Endodermal cell (in vitro differentiated cells): Measurements from ENCODE around the gene PDP2. TPM values are rescaled to one million over a fixed set of nuclear protein-coding genes. Genes with fewer than 3 reads are reported as not detected.
A peak's percentile ranks its signal among the peaks of the same experiment; 100 is the strongest.

Experiments used
- DNase-seq: peaks from one replicate; pipeline ENCODE4 v3.0.0-alpha.2; 2017
- H3K27ac ChIP-seq: 2 replicates; pipeline ENCODE4 v1.5.1; 2013; ENCODE audit warnings: mild to moderate bottlenecking, low read depth, low read length, moderate library complexity
- H3K27me3 ChIP-seq: 2 replicates; pipeline ENCODE4 v1.6.1; 2013; ENCODE audit warnings: mild to moderate bottlenecking, low read length, moderate library complexity; ENCODE audit not compliant: insufficient read depth, control insufficient read depth, poor library complexity, severe bottlenecking
- H3K36me3 ChIP-seq: 2 replicates; pipeline ENCODE4 v1.7.0; 2013; ENCODE audit warnings: mild to moderate bottlenecking, low read length, moderate library complexity; ENCODE audit not compliant: control insufficient read depth, insufficient read depth
- H3K4me1 ChIP-seq: one replicate; pipeline ENCODE4 v1.7.0; 2013; ENCODE audit warnings: low read length; ENCODE audit not compliant: control insufficient read depth, insufficient read depth
- H3K4me3 ChIP-seq: 2 replicates; pipeline ENCODE4 v1.5.1; 2013; ENCODE audit warnings: mild to moderate bottlenecking, low read length, moderate library complexity
- H3K9ac ChIP-seq: 2 replicates; pipeline ENCODE4 v1.6.1; 2013; ENCODE audit warnings: mild to moderate bottlenecking, low read length, moderate library complexity; ENCODE audit not compliant: poor library complexity, severe bottlenecking; ENCODE audit errors: extremely low read depth
- H3K9me3 ChIP-seq: 2 replicates; pipeline ENCODE4 v1.6.1; 2013; ENCODE audit warnings: mild to moderate bottlenecking, low read length, moderate library complexity; ENCODE audit not compliant: control insufficient read depth
- H3K27ac Mint-ChIP-seq: 2 replicates; pipeline ENCODE4 v1.8.0; 2020; ENCODE audit warnings: mixed read lengths
- H3K27me3 Mint-ChIP-seq: 2 replicates; pipeline ENCODE4 v1.8.0; 2021; ENCODE audit warnings: mild to moderate bottlenecking, mixed read lengths; ENCODE audit not compliant: insufficient read depth
- H3K36me3 Mint-ChIP-seq: 2 replicates; pipeline ENCODE4 v1.8.0; 2020; ENCODE audit warnings: low read depth, mixed read lengths
- H3K4me1 Mint-ChIP-seq: 2 replicates; pipeline ENCODE4 v1.8.0; 2020; ENCODE audit warnings: mixed read lengths
- H3K4me3 Mint-ChIP-seq: 2 replicates; pipeline ENCODE4 v1.8.0; 2020; ENCODE audit warnings: mild to moderate bottlenecking, moderate library complexity, mixed read lengths
- H3K9me3 Mint-ChIP-seq: 2 replicates; pipeline ENCODE4 v1.8.0; 2020; ENCODE audit warnings: mild to moderate bottlenecking, mixed read lengths
- WGBS, 2 experiments: methylation state at CpG; one replicate each; pipeline versions ENCODE4 v1.1.5 to v1.1.7; 2013; ENCODE audit warnings: missing lambda C conversion rate in 2 of 2, mixed read lengths in 1 of 2; ENCODE audit not compliant: insufficient coverage in 1 of 2, insufficient read length in 1 of 2; 5-methylcytosine and 5-hydroxymethylcytosine counted together
- total RNA-seq, 2 donors: library from RNA; stranded (reverse); fragmentation: NEBNext Ultra II Directional in 1 of 2; extraction: Animal tissue kit (Norgen Biotek cat#: 25700) in 1 of 2; gene quantifications; 2 replicates in 1 of 2; 3 replicates in 1 of 2; pipeline ENCODE4 v1.2.1, GENCODE V29; 2021
- TF ChIP-seq, protein P1 (sequence below): fragments of 200-600 bp; sonication (generic); conservative IDR thresholded peaks from 2 replicates; pipeline ENCODE4 v1.5.0; 2021; ENCODE audit warnings: antibody characterized with exemption, mild to moderate bottlenecking

The PDP2 gene
- total RNA-seq, 2 donors from 2014 or later = 23.1 to 31.5 TPM

DNA sequence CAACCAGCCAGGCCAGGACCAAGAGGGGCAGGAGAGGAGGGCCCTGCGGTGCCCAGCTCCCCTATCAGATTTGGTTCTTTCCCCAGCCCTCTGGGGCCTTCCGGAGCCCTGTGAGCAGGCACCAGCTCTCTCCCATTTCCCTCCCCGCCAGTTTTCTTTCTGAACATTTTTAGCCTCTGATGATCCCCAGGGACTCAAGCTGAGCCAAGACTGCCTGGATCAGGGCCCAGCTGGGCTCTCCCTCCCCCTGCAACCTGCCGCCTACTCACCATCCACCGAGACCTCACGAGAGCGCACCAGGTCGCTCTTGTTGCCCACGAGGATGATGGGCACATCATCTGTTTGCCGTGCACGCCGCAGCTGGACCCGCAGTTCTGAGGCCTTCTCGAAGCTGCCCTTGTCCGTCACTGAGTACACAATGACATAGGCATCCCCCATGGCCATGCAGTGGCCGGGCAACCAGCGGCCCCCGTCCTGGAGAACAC, 43.0 kb downstream of the PDP2 start:
- Histone ChIP-seq H3K4me1 (no peaks in the 10 kb centered on the region), H3K36me3 (no peaks in the 10 kb centered on the region), H3K9ac (no peak overlapping the region), H3K9me3 (no peaks in the 10 kb centered on the region), H3K27ac (no peak overlapping the region), H3K4me3 (no peak overlapping the region), H3K27me3 (peaks cover 67% of the 10 kb centered on the region)
- WGBS, 2 experiments = 87 to 91% methylated on average over 10 to 18 of the region's 18 CpGs
- TF ChIP-seq, protein P1, sequence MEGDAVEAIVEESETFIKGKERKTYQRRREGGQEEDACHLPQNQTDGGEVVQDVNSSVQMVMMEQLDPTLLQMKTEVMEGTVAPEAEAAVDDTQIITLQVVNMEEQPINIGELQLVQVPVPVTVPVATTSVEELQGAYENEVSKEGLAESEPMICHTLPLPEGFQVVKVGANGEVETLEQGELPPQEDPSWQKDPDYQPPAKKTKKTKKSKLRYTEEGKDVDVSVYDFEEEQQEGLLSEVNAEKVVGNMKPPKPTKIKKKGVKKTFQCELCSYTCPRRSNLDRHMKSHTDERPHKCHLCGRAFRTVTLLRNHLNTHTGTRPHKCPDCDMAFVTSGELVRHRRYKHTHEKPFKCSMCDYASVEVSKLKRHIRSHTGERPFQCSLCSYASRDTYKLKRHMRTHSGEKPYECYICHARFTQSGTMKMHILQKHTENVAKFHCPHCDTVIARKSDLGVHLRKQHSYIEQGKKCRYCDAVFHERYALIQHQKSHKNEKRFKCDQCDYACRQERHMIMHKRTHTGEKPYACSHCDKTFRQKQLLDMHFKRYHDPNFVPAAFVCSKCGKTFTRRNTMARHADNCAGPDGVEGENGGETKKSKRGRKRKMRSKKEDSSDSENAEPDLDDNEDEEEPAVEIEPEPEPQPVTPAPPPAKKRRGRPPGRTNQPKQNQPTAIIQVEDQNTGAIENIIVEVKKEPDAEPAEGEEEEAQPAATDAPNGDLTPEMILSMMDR = no peak
- Mint-ChIP-seq H3K4me1 (no peaks in the 10 kb centered on the region), H3K36me3 (no peaks in the 10 kb centered on the region), H3K4me3 (no peak overlapping the region), H3K27ac (no peak overlapping the region), H3K9me3 (no peaks in the 10 kb centered on the region), H3K27me3 (peaks cover 77% of the 10 kb centered on the region)
- DNase-seq = no peak

- Mint-ChIP-seq H3K4me1 (no peaks in the 10 kb centered on the region), H3K27me3 (peaks cover 77% of the 10 kb centered on the region), H3K4me3 (no peak overlapping the region), H3K36me3 (no peaks in the 10 kb centered on the region), H3K27ac (no peak overlapping the region), H3K9me3 (no peaks in the 10 kb centered on the region)
- 94 to 95% methylated on average over 3 of the region's 3 CpGs for WGBS, 2 experiments
- no peak overlapping the region for H3K27ac ChIP-seq
- DNase-seq = no peak
- H3K4me1 ChIP-seq = no peaks in the 10 kb centered on the region
- no peak overlapping the region for H3K9ac ChIP-seq
- H3K4me3 ChIP-seq = no peak overlapping the region
- TF ChIP-seq, protein P1 = no peak
- no peaks in the 10 kb centered on the region for H3K36me3 ChIP-seq
- H3K27me3 ChIP-seq = peaks cover 67% of the 10 kb centered on the region
- H3K9me3 ChIP-seq = no peaks in the 10 kb centered on the region
These were observed 43.6 kb downstream of the PDP2 start for GRCh38 chr16:66923866-66924265.

DNA sequence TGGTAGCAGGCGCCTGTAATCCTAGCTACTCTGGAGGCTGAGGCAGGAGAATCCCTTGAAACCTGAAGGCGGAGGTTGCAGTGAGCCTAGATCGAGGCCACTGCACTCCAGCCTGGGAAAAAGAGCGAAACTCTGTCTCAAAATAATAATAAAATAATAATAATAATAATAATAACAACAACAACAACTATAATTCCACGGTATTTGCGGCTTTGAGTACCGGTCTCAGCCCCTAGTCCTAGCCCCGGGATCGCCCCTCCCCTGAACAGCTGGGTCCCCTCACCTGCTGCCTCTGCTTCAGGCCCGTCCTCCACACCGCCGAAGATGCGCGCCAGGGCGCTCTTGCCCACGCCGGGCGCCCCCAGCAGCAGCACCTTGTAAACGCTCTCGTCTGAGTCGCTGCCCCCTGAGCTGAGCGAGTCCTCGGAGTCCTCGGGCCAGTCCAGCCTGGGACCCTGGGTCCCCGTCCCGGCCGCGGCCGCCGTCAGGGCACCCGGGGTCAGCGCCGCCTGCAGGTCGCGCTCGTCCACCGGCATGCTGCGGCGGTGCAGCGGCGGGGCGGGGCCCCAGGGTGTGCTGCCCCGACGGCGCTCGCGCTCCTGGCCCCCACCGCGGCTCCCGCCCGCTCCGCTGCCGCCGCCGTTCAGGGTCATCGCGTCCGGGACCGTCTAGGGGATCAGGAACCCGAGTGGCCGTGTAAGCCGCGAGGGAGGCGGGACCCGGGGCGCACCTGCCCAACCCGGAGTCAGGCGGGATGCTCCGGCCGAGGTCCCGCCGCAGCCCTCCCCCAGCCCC, 44.4 kb downstream of the PDP2 start:
- Histone ChIP-seq H3K4me3 (no peak overlapping the region), H3K36me3 (no peaks in the 10 kb centered on the region), H3K27me3 (peaks cover 66% of the 10 kb centered on the region), H3K4me1 (no peaks in the 10 kb centered on the region), H3K9ac (no peak overlapping the region), H3K9me3 (no peaks in the 10 kb centered on the region), H3K27ac (no peak overlapping the region)
- DNase-seq = peak; percentile 90
- H3K27ac Mint-ChIP-seq = no peak overlapping the region
- TF ChIP-seq, protein P1 = peak; percentile 79
- H3K4me3 Mint-ChIP-seq = peak overlapping the region; percentile 43
- H3K9me3 Mint-ChIP-seq = no peaks in the 10 kb centered on the region
- H3K27me3 Mint-ChIP-seq = peaks cover 72% of the 10 kb centered on the region
- H3K4me1 Mint-ChIP-seq = no peaks in the 10 kb centered on the region
- H3K36me3 Mint-ChIP-seq = no peaks in the 10 kb centered on the region
- WGBS, 2 experiments = 4 to 7% methylated on average over 30 to 70 of the region's 72 CpGs
